Ishikawa (cell line): Measurements from ENCODE around the gene SLC27A1.
A peak's percentile ranks its signal among the peaks of the same experiment; 100 is the strongest.

Experiments
- CEBPB ChIP-seq: IDR thresholded peaks from 2 replicates; pipeline ENCODE4 v1.6.1; 2012
- CREB1 ChIP-seq: IDR thresholded peaks from 2 replicates; pipeline ENCODE4 v1.6.1; 2012; ENCODE audit warnings: low read depth
- EGR1 ChIP-seq: IDR thresholded peaks from 2 replicates; pipeline ENCODE4 v1.6.1; 2012
- EP300 ChIP-seq: IDR thresholded peaks from 2 replicates; pipeline ENCODE4 v1.6.1; 2012; ENCODE audit warnings: borderline replicate concordance
- FOXM1 ChIP-seq: IDR thresholded peaks from 2 replicates; pipeline ENCODE4 v1.6.1; 2012; ENCODE audit warnings: low read depth, borderline replicate concordance
- MAX ChIP-seq: IDR thresholded peaks from 2 replicates; pipeline ENCODE4 v1.6.1; 2012
- NFIC ChIP-seq: IDR thresholded peaks from 2 replicates; pipeline ENCODE4 v1.6.1; 2012
- RAD21 ChIP-seq: IDR thresholded peaks from 2 replicates; pipeline ENCODE4 v1.6.1; 2012; ENCODE audit warnings: low read depth
- TAF1 ChIP-seq: IDR thresholded peaks from 2 replicates; pipeline ENCODE4 v1.6.1; 2012; ENCODE audit warnings: low read depth, mild to moderate bottlenecking
- TCF12 ChIP-seq: IDR thresholded peaks from 2 replicates; pipeline ENCODE4 v1.6.1; 2012; ENCODE audit warnings: low read depth
- TEAD4 ChIP-seq: IDR thresholded peaks from 2 replicates; pipeline ENCODE4 v1.6.1; 2012
- USF1 ChIP-seq: IDR thresholded peaks from 2 replicates; pipeline ENCODE4 v1.6.1; 2012
- YY1 ChIP-seq: IDR thresholded peaks from 2 replicates; pipeline ENCODE4 v1.6.1; 2012; ENCODE audit warnings: low read depth
- ZBTB7A ChIP-seq: IDR thresholded peaks from 2 replicates; pipeline ENCODE4 v1.6.1; 2012; ENCODE audit warnings: low read depth
- TF ChIP-seq, protein P1 (sequence below): IDR thresholded peaks from 2 replicates; pipeline ENCODE4 v1.6.1; 2012; ENCODE audit warnings: low read depth, mild to moderate bottlenecking

Gene SLC27A1

DNA sequence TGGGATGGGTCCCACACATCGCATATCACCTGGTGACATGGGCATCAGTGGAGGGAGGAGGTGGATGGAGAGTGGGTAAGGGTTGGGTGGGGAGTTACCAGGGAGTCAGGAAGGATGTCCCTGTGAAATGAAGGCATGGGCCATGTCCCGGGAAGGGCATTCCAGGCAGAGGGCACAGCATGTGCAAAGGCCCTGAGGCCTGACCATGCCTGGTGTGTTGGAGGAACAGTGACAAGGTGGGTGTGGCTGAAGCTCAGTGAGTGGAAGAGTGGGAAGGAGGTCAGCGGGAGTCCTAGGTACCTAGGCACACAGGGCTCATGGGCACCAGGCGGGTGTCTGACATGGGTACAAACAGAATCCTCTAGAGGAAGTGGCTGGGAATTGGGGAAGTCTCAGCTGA is 74.1 kb downstream of the SLC27A1 start:
- TF ChIP-seq TAF1 (no peak), EP300 (no peak), USF1 (no peak), ZBTB7A (no peak), TEAD4 (no peak), RAD21 (no peak), FOXM1 (no peak), CEBPB (no peak), CREB1 (no peak), TCF12 (no peak)
- TF ChIP-seq, protein P1, sequence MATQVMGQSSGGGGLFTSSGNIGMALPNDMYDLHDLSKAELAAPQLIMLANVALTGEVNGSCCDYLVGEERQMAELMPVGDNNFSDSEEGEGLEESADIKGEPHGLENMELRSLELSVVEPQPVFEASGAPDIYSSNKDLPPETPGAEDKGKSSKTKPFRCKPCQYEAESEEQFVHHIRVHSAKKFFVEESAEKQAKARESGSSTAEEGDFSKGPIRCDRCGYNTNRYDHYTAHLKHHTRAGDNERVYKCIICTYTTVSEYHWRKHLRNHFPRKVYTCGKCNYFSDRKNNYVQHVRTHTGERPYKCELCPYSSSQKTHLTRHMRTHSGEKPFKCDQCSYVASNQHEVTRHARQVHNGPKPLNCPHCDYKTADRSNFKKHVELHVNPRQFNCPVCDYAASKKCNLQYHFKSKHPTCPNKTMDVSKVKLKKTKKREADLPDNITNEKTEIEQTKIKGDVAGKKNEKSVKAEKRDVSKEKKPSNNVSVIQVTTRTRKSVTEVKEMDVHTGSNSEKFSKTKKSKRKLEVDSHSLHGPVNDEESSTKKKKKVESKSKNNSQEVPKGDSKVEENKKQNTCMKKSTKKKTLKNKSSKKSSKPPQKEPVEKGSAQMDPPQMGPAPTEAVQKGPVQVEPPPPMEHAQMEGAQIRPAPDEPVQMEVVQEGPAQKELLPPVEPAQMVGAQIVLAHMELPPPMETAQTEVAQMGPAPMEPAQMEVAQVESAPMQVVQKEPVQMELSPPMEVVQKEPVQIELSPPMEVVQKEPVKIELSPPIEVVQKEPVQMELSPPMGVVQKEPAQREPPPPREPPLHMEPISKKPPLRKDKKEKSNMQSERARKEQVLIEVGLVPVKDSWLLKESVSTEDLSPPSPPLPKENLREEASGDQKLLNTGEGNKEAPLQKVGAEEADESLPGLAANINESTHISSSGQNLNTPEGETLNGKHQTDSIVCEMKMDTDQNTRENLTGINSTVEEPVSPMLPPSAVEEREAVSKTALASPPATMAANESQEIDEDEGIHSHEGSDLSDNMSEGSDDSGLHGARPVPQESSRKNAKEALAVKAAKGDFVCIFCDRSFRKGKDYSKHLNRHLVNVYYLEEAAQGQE, result no peak

- TF ChIP-seq, protein P1, result no peak
- TF ChIP-seq CREB1, result no peak
- TF ChIP-seq EGR1, result no peak
- TF ChIP-seq EP300, result no peak
- no peak for TF ChIP-seq TCF12
- no peak for TF ChIP-seq RAD21
- no peak for TF ChIP-seq ZBTB7A
- no peak for TF ChIP-seq MAX
- TF ChIP-seq CEBPB, result no peak
- no peak for TF ChIP-seq USF1
- no peak for TF ChIP-seq NFIC
- no peak for TF ChIP-seq TAF1
- no peak for TF ChIP-seq TEAD4
- TF ChIP-seq FOXM1, result no peak
These were observed 77.8 kb downstream of the SLC27A1 start for GRCh38 chr19:17548145-17548544.

GRCh38 chr19:17549085-17549740 is 78.9 kb downstream of the SLC27A1 start:
- TF ChIP-seq TEAD4 (no peak), EGR1 (no peak), FOXM1 (no peak), CREB1 (no peak), USF1 (no peak), NFIC (no peak), TCF12 (no peak), YY1 (peak; percentile 29; the same call in 1 of the 2 replicates), CEBPB (no peak), MAX (0 out of 2 replicates have a peak, but pooled peaks have one; percentile 6), RAD21 (no peak), TAF1 (no peak), ZBTB7A (no peak)
- TF ChIP-seq, protein P1, result no peak
